Muscle layer of duodenum (tissue), 2 donors: ENCODE data around the gene EXO1.

Source experiments
- H3K27ac ChIP-seq: one replicate; pipeline ENCODE4 v1.7.0; 2013; ENCODE audit warnings: mild to moderate bottlenecking, low read length
- H3K27me3 ChIP-seq: one replicate; pipeline ENCODE4 v1.7.0; 2013; ENCODE audit warnings: low read depth, mild to moderate bottlenecking, control low read depth, low read length
- H3K36me3 ChIP-seq, 2 donors: one replicate each; pipeline ENCODE4 v1.7.0; 2013; ENCODE audit warnings: low read length in 2 of 2, control low read depth in 1 of 2, mild to moderate bottlenecking in 1 of 2; ENCODE audit not compliant: insufficient read depth in 2 of 2, control insufficient read depth in 1 of 2
- H3K4me1 ChIP-seq, 2 donors: one replicate each; pipeline ENCODE4 v1.7.0; 2013; ENCODE audit warnings: low read length in 2 of 2, mild to moderate bottlenecking in 2 of 2, control low read depth in 1 of 2, moderate library complexity in 1 of 2; ENCODE audit not compliant: insufficient read depth in 2 of 2, control insufficient read depth in 1 of 2
- H3K4me3 ChIP-seq, 2 donors: one replicate each; pipeline ENCODE4 v1.7.0; 2013; ENCODE audit warnings: low read length in 2 of 2, low read depth in 1 of 2, mild to moderate bottlenecking in 1 of 2
- H3K9me3 ChIP-seq, 2 donors: one replicate each; pipeline ENCODE4 v1.7.0; 2013; ENCODE audit warnings: low read length in 2 of 2, control low read depth in 1 of 2, mild to moderate bottlenecking in 1 of 2; ENCODE audit not compliant: control insufficient read depth in 1 of 2
- donor health status: healthy.

Gene EXO1

GRCh38 chr1:241896670-241896962 lies 48.6 kb downstream of the EXO1 start:
- H3K36me3 ChIP-seq = no peaks in the 10 kb centered on the region
- H3K27ac ChIP-seq = no peak overlapping the region
- no peaks in the 10 kb centered on the region for H3K27me3 ChIP-seq
- no peak overlapping the region for H3K4me3 ChIP-seq
- no peaks in the 10 kb centered on the region for H3K9me3 ChIP-seq
- H3K4me1 ChIP-seq = no peaks in the 10 kb centered on the region

- Histone ChIP-seq H3K4me3 (no peak overlapping the region), H3K27ac (no peak overlapping the region), H3K36me3 (no peaks in the 10 kb centered on the region), H3K9me3 (no peaks in the 10 kb centered on the region), H3K27me3 (no peaks in the 10 kb centered on the region), H3K4me1 (no peaks in the 10 kb centered on the region)
Measured at GRCh38 chr1:241899210-241899609, 51.2 kb downstream of the EXO1 start.

- Histone ChIP-seq H3K4me1 (no peaks in the 10 kb centered on the region), H3K4me3 (no peak overlapping the region), H3K27ac (no peak overlapping the region), H3K27me3 (no peaks in the 10 kb centered on the region), H3K36me3 (no peaks in the 10 kb centered on the region), H3K9me3 (no peaks in the 10 kb centered on the region)
Measured at GRCh38 chr1:241900381-241900780, 52.4 kb downstream of the EXO1 start.

- Histone ChIP-seq H3K4me1 (no peaks in the 10 kb centered on the region), H3K4me3 (no peak overlapping the region), H3K27me3 (no peaks in the 10 kb centered on the region), H3K27ac (no peak overlapping the region), H3K36me3 (no peaks in the 10 kb centered on the region), H3K9me3 (no peaks in the 10 kb centered on the region)
Measured at GRCh38 chr1:241902391-241903065, 54.5 kb downstream of the EXO1 start.

GRCh38 chr1:241916196-241916595 lies 68.2 kb downstream of the EXO1 start:
- Histone ChIP-seq H3K36me3 (no peaks in the 10 kb centered on the region), H3K4me1 (no peaks in the 10 kb centered on the region), H3K9me3 (peaks cover 0 to 2% of the 10 kb centered on the region in 2 donors), H3K27me3 (no peaks in the 10 kb centered on the region), H3K4me3 (no peak overlapping the region), H3K27ac (no peak overlapping the region)

GRCh38 chr1:241917487-241917886 lies 69.5 kb downstream of the EXO1 start:
- no peak overlapping the region for H3K27ac ChIP-seq

GRCh38 chr1:241918879-241919278 lies 70.9 kb downstream of the EXO1 start:
- H3K4me3 ChIP-seq = no peak overlapping the region
- H3K27me3 ChIP-seq = no peaks in the 10 kb centered on the region
- no peaks in the 10 kb centered on the region for H3K36me3 ChIP-seq
- no peaks in the 10 kb centered on the region for H3K4me1 ChIP-seq
- peaks cover 0 to 2% of the 10 kb centered on the region in 2 donors for H3K9me3 ChIP-seq
- no peak overlapping the region for H3K27ac ChIP-seq

More at GRCh38 chr1:241917487-241917886, 69.5 kb downstream of the EXO1 start:
- no peak overlapping the region for H3K4me3 ChIP-seq
- peaks cover 0 to 2% of the 10 kb centered on the region in 2 donors for H3K9me3 ChIP-seq
- no peaks in the 10 kb centered on the region for H3K27me3 ChIP-seq
- H3K4me1 ChIP-seq = no peaks in the 10 kb centered on the region
- no peaks in the 10 kb centered on the region for H3K36me3 ChIP-seq

- Histone ChIP-seq H3K4me3 (no peak overlapping the region), H3K27me3 (no peaks in the 10 kb centered on the region), H3K9me3 (no peaks in the 10 kb centered on the region), H3K27ac (no peak overlapping the region), H3K36me3 (no peaks in the 10 kb centered on the region), H3K4me1 (no peaks in the 10 kb centered on the region)
Measured at GRCh38 chr1:241924080-241924808, 76.2 kb downstream of the EXO1 start.

- H3K9me3 ChIP-seq = no peaks in the 10 kb centered on the region
- H3K27me3 ChIP-seq = no peaks in the 10 kb centered on the region
- no peak overlapping the region for H3K4me3 ChIP-seq
- no peaks in the 10 kb centered on the region for H3K4me1 ChIP-seq
- H3K36me3 ChIP-seq = no peaks in the 10 kb centered on the region
- no peak overlapping the region for H3K27ac ChIP-seq
Measured at GRCh38 chr1:241926141-241926540, 78.1 kb downstream of the EXO1 start.

- Histone ChIP-seq H3K36me3 (no peaks in the 10 kb centered on the region), H3K4me3 (no peak overlapping the region), H3K27me3 (no peaks in the 10 kb centered on the region), H3K9me3 (no peaks in the 10 kb centered on the region), H3K4me1 (no peaks in the 10 kb centered on the region), H3K27ac (no peak overlapping the region)
Measured at GRCh38 chr1:241927321-241927720, 79.3 kb downstream of the EXO1 start.

GRCh38 chr1:241932845-241933244 lies 84.8 kb downstream of the EXO1 start:
- Histone ChIP-seq H3K36me3 (no peaks in the 10 kb centered on the region), H3K27ac (no peak overlapping the region), H3K27me3 (no peaks in the 10 kb centered on the region), H3K9me3 (no peaks in the 10 kb centered on the region), H3K4me3 (no peak overlapping the region), H3K4me1 (no peaks in the 10 kb centered on the region)
